Measurements from ENCODE around the gene HAGHL.
"Not testable (repeated sequence)": the region's sequence is repeated elsewhere in the genome, so short reads cannot be mapped to it uniquely, and the experiment has no call there.

The HAGHL gene

GRCh38 chr16:734981-735881 lies 8.3 kb downstream of the HAGHL start:
- no peak for DNase-seq

- no peak for DNase-seq
Measured at GRCh38 chr16:735982-736453, 9.1 kb downstream of the HAGHL start.

DNA sequence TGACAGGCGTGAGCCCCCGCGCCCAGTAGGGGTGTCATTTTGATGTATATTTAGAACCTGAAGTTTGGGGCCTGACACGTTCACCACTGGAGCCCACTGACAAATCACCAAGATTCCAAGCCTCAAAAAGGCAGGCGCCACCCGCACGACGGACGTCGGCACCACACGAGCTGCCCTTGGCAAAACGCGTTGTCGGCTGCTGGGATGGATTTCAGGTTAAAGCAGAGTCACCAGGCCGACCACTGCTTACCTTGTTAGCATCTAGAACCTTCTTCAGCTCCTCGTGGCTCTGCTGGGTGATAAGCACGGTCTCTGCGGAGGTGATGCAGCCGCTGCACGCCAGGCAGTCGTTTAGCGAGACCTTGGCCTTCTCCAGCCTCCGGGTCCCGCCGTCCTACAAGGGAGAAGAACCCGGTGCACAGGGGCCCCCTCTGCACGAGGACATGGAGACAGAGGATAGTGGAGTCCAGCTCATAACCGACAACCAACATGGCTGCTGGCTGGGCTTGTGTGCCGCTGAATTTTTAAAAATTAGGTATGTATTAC lies 10.1 kb downstream of the HAGHL start:
- DNase-seq = no peak

DNA sequence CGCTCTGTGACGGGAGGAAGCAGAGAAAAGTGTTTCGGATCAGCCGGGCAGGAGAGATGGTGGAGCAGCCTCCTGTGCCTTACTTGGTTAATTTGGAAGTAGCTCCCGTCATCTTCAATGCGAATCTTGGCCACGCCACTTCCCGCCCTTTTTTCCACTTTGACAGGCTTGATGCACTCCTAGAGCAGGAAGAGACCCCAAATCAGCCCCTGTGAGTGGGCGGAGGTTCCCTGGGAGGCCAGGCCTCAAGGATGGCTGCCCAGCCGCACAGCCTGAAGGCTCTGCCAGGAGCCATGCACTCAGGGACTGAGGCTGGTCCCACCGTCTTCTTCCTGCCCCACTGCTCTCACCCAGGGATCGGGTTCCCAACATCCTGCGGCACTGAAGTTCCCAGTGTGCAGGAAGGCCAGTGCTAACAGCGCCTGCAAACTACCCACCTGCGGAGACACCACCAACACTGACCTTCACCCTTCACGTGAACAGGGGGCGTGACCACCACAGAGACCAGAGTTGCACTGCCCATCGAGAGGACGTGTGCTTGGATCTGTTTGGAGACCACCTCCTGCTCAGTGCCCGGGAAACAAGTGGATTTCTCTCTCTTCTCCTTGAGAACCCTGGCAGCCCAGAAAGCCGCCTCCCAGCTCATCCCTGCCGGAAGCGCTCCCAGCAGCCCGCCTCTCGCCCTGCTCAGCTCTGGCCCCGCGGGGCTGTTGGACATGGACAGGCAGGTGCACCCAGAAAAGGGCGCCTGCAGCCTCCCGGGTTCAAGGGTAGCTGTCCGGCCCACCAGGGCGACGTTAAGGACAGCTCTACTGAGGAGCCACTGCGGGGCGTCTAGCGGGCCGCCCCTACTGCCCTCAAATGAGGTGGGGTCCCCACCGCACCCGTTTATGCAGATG lies 12.9 kb downstream of the HAGHL start:
- DNase-seq = no peak

- no peak for DNase-seq
Measured at GRCh38 chr16:740459-740763, 13.5 kb downstream of the HAGHL start.

GRCh38 chr16:740764-741505 lies 14.0 kb downstream of the HAGHL start, which contains the start of gene CIAO3:
Gene CIAO3 (minus strand): TSS chr16:740997. CDS start chr16:740985, 12 bp downstream.
- peak; percentile 87 to 98 (median 91) for DNase-seq

DNA sequence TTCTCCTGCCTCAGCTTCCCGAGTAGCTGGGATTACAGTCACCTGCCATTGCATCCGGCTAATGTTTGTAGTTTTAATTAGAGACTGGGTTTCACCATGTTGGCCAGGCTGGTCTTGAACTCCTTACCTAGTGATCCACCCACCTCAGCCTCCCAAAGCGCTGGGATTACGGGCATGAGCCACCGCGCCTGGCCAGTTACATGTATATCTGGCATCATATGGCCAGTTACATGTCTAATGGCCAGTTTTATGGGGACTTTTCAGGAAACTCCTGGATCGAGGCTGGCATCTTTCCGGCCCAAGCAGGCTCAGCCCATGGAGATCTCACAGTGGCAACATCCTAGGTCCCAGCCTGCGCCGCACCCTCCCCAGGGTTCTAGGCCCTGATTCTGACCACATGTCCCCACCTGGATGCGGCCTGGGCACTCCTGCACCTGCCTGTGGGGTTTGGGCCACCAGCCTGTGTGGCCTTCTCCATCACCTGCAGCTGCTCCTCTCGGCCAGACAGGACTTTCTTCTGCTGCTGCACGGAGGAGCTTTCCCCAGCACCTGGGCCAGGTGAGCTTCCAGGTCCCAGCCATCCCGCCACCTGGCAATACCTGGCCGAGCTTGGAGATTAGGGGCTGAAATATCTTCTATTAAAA lies 15.2 kb downstream of the HAGHL start:
- no peak for DNase-seq

DNA sequence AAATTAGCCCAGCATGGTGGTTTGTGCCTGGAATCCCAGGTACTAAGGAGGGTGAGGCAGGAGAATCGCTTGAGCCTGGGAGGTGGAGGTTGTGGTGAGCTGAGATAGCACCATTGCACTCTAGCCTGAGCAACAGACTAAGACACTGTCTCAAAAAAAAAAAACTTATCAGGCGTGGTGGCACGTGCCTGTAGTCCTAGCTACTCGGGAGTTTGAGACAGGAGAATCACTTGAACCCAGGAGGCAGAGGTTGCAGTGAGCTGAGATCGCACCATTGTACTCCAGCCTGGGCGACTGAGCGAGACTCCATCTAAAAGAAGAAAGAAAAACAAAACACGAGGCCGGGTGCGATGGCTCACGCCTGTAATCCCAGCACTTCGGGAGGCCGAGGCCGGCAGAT lies 16.0 kb downstream of the HAGHL start:
- not testable (repeated sequence) for DNase-seq

GRCh38 chr16:743794-744500 lies 17.0 kb downstream of the HAGHL start:
- no peak for DNase-seq

- no peak for DNase-seq
Measured at GRCh38 chr16:745739-746138, 18.8 kb downstream of the HAGHL start.

- DNase-seq = no peak
Measured at GRCh38 chr16:746637-747036, 19.7 kb downstream of the HAGHL start.

GRCh38 chr16:747978-748746 lies 21.3 kb downstream of the HAGHL start:
- DNase-seq = no peak

GRCh38 chr16:749010-749409 lies 22.1 kb downstream of the HAGHL start:
- DNase-seq = no peak

- no peak for DNase-seq
Measured at GRCh38 chr16:750485-750884, 23.6 kb downstream of the HAGHL start.

GRCh38 chr16:751152-752006 lies 24.5 kb downstream of the HAGHL start:
- DNase-seq = no peak

GRCh38 chr16:752007-752312 lies 25.1 kb downstream of the HAGHL start:
- DNase-seq = no peak

DNA sequence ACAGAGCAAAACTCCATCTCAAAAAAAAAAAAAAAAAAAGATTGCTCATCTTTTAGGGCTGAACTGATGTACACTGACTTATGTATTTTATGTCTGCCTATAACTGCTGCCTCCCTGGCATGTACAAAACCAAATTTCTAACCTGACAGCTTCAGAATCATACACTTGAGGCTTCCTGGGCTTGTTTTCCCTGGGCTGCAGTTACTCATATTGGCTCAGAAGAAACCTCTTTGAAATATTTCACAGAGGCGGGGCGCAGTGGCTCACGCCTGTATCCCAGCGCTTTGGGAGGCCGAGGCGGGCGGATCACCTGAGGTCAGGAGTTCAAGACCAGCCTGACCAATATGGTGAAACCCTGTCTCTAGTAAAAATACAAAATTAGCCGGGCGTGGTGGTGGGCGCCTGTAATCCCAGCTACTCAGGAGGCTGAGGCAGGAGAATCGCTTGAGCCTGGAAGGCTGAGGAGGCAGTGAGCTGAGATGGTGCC lies 27.3 kb downstream of the HAGHL start:
- not testable (repeated sequence) for DNase-seq

DNA sequence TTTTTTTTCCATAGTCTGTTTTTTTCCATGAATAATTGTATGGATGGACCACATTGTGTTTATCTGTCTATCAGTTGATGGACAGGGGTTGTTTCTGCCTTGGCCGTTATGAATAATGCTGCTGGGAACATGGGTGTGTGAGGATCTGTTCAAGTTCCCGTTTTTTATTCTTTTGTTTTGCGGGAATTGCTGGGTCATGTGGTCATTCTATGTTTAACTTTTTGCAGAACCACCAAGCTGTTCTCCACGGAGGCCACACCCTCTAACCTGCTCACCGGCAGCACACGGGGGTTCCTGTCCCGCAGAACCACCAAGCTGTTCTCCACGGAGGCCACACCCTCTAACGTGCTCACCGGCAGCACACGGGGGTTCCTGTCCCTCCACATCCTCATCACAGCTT lies 27.8 kb downstream of the HAGHL start:
- DNase-seq = no peak

DNA sequence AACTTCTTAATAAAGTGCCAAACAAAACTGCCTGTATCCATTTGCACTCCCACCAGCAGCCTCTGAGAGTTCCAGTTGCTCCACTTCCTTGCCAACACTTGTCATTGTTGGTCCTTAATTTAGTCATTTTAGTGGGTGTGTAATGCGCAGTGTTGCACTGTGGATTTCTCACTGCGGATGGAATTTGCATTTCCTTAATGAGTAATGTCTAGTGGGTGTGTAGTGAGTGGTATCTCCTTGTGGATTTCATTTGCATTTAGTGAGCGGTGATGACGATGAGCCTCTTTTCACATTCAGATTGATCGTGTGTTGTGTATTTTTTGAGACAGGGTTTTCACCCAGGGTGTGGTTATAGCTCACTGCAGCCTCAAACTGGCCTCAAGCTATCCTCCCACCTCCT lies 29.5 kb downstream of the HAGHL start:
- no peak for DNase-seq
